Lower leg skin (tissue), 4 donors: ENCODE results near the gene MORC4. TPM values are rescaled to one million over a fixed set of nuclear protein-coding genes. Genes with fewer than 3 reads are reported as not detected.

Experiments used
- DNase-seq, 2 donors: peaks; one replicate each; pipeline ENCODE4 v3.0.0-alpha.2; 2019; ENCODE audit warnings: low spot score in 2 of 2
- H3K4me3 ChIP-seq: fragments of 200-600 bp; sonication (generic); 2 replicates; pipeline ENCODE4 v1.5.1; 2017; ENCODE audit warnings: mild to moderate bottlenecking, low read depth; ENCODE audit not compliant: poor library complexity, severe bottlenecking
- POLR2A ChIP-seq, 2 donors: fragments of 450-650 bp; IDR thresholded peaks; one replicate each; pipeline ENCODE4 v1.6.1; 2016 to 2017; ENCODE audit warnings: antibody characterized with exemption in 2 of 2, mild to moderate bottlenecking in 1 of 2, moderate library complexity in 1 of 2
- WGBS, 2 donors: methylation state at CpG; one replicate each; pipeline ENCODE4 v1.1.5; 2018; 5-methylcytosine and 5-hydroxymethylcytosine counted together
- intact Hi-C: fragments of 100-400 bp; cut with DNase I; formaldehyde crosslinking; loops from one replicate; pipeline ENCODE4 v1.15.0; 2023; ENCODE audit warnings: low total_unique reads
- total RNA-seq, 4 donors: library from RNA; depleted of rRNA; stranded (reverse); fragments of >200 nt; gene quantifications; one replicate each; pipeline ENCODE4 v1.1.0, GENCODE V29; 2016
- TF ChIP-seq, protein P1 (sequence below), 3 donors: fragments of 450-650 bp; IDR thresholded peaks; one replicate each; pipeline ENCODE4 v1.5.1; 2016; ENCODE audit warnings: antibody characterized with exemption in 3 of 3, mild to moderate bottlenecking in 3 of 3, moderate library complexity in 2 of 3

Gene MORC4
- total RNA-seq, 4 donors from 2014 or later = 19.9 to 27.3 (median 23.7) TPM

DNA sequence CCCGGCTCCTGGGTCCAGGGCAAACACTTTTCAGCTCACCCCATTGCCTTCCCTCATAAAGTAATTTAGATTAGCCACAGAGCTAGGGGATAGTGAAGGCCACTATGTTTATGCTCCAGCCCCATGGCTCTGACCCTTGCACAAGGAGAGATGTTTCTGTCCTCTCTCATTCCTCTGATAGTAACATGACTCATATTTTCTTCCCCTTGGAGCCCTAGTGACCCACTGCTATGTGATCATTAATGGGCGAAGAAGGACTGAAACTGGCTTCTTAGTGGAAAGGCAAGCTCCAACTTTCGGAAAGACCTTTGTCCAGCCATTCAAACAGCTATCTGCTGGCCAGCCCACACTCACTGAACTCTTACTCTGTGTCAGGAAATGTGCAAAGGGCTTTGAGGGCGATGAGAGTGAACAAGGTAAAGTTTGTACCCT is 67.5 kb downstream of the MORC4 start:
- no peak overlapping the region for H3K4me3 ChIP-seq
- no peak for DNase-seq
- TF ChIP-seq POLR2A (IDR thresholded peaks at IDR 0.05) = no peak
- TF ChIP-seq, protein P1, sequence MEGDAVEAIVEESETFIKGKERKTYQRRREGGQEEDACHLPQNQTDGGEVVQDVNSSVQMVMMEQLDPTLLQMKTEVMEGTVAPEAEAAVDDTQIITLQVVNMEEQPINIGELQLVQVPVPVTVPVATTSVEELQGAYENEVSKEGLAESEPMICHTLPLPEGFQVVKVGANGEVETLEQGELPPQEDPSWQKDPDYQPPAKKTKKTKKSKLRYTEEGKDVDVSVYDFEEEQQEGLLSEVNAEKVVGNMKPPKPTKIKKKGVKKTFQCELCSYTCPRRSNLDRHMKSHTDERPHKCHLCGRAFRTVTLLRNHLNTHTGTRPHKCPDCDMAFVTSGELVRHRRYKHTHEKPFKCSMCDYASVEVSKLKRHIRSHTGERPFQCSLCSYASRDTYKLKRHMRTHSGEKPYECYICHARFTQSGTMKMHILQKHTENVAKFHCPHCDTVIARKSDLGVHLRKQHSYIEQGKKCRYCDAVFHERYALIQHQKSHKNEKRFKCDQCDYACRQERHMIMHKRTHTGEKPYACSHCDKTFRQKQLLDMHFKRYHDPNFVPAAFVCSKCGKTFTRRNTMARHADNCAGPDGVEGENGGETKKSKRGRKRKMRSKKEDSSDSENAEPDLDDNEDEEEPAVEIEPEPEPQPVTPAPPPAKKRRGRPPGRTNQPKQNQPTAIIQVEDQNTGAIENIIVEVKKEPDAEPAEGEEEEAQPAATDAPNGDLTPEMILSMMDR (IDR thresholded peaks at IDR 0.05) = no peak
- 61 to 87% methylated on average over 4 of the region's 4 CpGs for WGBS, 2 donors
- intact Hi-C loops = no loop called here

DNA sequence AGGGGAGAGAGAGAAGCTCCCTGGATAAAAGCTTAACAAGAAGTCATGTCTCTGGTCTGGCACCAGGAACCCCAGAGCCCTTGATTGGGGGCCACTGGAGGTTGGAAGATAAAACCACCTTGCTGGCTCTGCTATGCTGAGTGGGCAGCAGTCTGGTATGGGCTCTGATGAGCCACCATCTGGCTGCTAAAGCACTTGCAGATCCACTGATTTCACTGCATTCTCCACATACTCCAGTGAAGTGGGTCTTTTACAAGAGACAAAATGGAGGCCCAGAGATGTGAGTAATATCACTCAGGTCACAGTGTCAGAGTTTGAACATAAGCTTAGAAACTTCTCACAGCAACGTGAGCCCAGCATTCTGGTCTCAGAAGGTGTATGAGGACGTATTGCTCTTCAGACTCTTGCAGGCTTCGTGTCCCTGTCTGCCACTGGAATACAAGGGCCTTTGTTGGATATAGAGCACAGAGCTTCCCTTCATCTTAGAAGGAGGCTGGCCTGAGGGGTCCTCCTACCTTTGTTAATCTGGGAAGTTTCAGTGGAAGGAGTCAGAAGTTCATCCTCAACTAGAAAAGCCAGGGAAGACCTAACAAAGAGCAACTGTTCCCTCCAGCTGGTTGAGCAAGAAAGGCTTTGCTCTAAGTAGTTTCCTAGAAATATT is 68.1 kb downstream of the MORC4 start:
- intact Hi-C loops = no loop called here
- 72 to 79% methylated on average over 3 of the region's 3 CpGs for WGBS, 2 donors
- H3K4me3 ChIP-seq = no peak overlapping the region
- TF ChIP-seq POLR2A (IDR thresholded peaks at IDR 0.05) = no peak
- TF ChIP-seq, protein P1 (IDR thresholded peaks at IDR 0.05) = no peak
- DNase-seq = no peak

GRCh38 chrX:106928227-106928626 is 71.8 kb downstream of the MORC4 start:
- DNase-seq = no peak
- 54 to 100% methylated on average over 2 to 3 of the region's 4 CpGs for WGBS, 2 donors
- TF ChIP-seq, protein P1 (IDR thresholded peaks at IDR 0.05) = no peak
- TF ChIP-seq POLR2A (IDR thresholded peaks at IDR 0.05) = no peak
- no peak overlapping the region for H3K4me3 ChIP-seq
- intact Hi-C loops = no loop called here

DNA sequence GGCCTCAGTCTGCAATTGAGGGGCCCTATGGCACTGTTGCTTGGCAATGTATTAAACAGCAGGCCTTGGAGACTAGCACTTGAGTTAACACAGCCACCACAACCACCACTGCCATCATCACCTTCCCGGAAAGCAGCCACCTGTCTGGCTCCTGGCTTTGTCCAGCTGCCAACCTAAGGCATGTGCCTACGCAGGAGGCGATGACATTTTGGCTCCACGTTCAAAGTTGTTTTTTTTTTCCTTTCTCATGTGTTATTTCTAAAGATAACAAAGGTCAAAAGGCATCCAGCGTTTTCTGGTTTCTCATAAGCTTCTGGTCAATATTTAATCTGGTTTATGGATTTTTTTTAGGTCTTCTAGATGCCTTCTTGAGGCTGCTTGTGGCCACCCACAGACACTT is 72.3 kb downstream of the MORC4 start:
- DNase-seq = no peak
- TF ChIP-seq, protein P1 (IDR thresholded peaks at IDR 0.05) = no peak
- no peak for TF ChIP-seq POLR2A (IDR thresholded peaks at IDR 0.05)
- no peak overlapping the region for H3K4me3 ChIP-seq
- WGBS, 2 donors = 48 to 54% methylated on average over 5 of the region's 5 CpGs
- intact Hi-C loops = no loop called here

- H3K4me3 ChIP-seq = no peak overlapping the region
- 78 to 92% methylated on average over 3 of the region's 3 CpGs for WGBS, 2 donors
- DNase-seq = no peak
- TF ChIP-seq, protein P1 (IDR thresholded peaks at IDR 0.05) = no peak
- no peak for TF ChIP-seq POLR2A (IDR thresholded peaks at IDR 0.05)
- intact Hi-C loops = no loop called here
Measured at GRCh38 chrX:106927023-106927422, 73.0 kb downstream of the MORC4 start.

DNA sequence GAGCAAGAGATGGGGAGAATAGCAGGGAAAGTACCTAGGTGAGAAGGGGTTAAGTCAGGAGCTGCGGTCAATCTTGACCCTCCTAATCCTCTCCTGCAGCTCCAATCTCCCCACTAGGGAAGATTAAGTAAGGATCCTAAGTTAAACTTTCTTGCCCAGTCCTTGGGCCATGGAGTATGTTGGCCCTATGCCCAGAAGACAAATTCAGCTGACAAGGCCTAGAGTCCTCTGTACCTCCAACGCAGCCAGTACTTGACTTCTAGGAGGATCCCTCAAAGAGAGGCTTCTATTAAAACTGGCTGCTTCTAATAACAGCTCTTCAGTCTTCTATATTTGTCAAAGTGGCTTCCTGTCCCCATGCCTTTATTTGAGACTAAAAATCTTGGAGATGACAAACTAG is 78.4 kb downstream of the MORC4 start:
- TF ChIP-seq, protein P1 (IDR thresholded peaks at IDR 0.05) = no peak
- TF ChIP-seq POLR2A (IDR thresholded peaks at IDR 0.05) = no peak
- H3K4me3 ChIP-seq = no peak overlapping the region
- WGBS, 2 donors = 80 to 96% methylated on average over 2 of the region's 2 CpGs
- DNase-seq = no peak
- intact Hi-C loops = no loop called here
